CD4-positive, alpha-beta T cell treated with Interferon gamma for 1 hour (primary cell): ENCODE results near the gene RGS8.

Source experiments
- DNase-seq: peaks from one replicate; pipeline ENCODE4 v3.0.0-alpha.2; 2020

The RGS8 gene

GRCh38 chr1:182684116-182684828 lies at the start of gene RGS8:
Gene RGS8 (minus strand): TSS chr1:182684587. CDS start chr1:182669649, 14,938 bp downstream.
- DNase-seq = no peak

GRCh38 chr1:182731852-182732575 lies 47.6 kb upstream of the RGS8 start:
- no peak for DNase-seq

- no peak for DNase-seq
Observed at GRCh38 chr1:182726912-182727311, 42.5 kb upstream of the RGS8 start.

- no peak for DNase-seq
Observed at GRCh38 chr1:182725259-182726255, 41.2 kb upstream of the RGS8 start.

- no peak for DNase-seq
Observed at GRCh38 chr1:182724215-182724614, 39.8 kb upstream of the RGS8 start.

- no peak for DNase-seq
Observed at GRCh38 chr1:182723200-182723599, 38.8 kb upstream of the RGS8 start.

- no peak for DNase-seq
Observed at GRCh38 chr1:182721525-182721924, 37.1 kb upstream of the RGS8 start.

- no peak for DNase-seq
Observed at GRCh38 chr1:182720463-182720862, 36.1 kb upstream of the RGS8 start.

- no peak for DNase-seq
Observed at GRCh38 chr1:182719553-182719952, 35.2 kb upstream of the RGS8 start.

GRCh38 chr1:182718311-182718710 lies 33.9 kb upstream of the RGS8 start:
- DNase-seq = no peak

GRCh38 chr1:182716740-182717720 lies 32.6 kb upstream of the RGS8 start:
- DNase-seq = no peak

- no peak for DNase-seq
Observed at GRCh38 chr1:182715531-182715930, 31.1 kb upstream of the RGS8 start.

- DNase-seq = no peak
Observed at GRCh38 chr1:182714546-182714945, 30.2 kb upstream of the RGS8 start.

- no peak for DNase-seq
Observed at GRCh38 chr1:182713939-182714338, 29.6 kb upstream of the RGS8 start.

GRCh38 chr1:182713492-182713891 lies 29.1 kb upstream of the RGS8 start:
- no peak for DNase-seq

GRCh38 chr1:182709855-182710254 lies 25.5 kb upstream of the RGS8 start:
- DNase-seq = no peak

- no peak for DNase-seq
Observed at GRCh38 chr1:182709225-182709764, 24.9 kb upstream of the RGS8 start.

- DNase-seq = no peak
Observed at GRCh38 chr1:182707122-182707521, 22.7 kb upstream of the RGS8 start.

- no peak for DNase-seq
Observed at GRCh38 chr1:182704677-182705076, 20.3 kb upstream of the RGS8 start.

GRCh38 chr1:182703539-182703938 lies 19.2 kb upstream of the RGS8 start:
- no peak for DNase-seq

GRCh38 chr1:182702826-182703524 lies 18.6 kb upstream of the RGS8 start:
- no peak for DNase-seq
